Measurements from ENCODE around the gene PGAM5. TPM values are rescaled to one million over a fixed set of nuclear protein-coding genes. Genes with fewer than 3 reads are reported as not detected.

PGAM5 gene
- total RNA-seq, 4 donors from 2014 or later: 23.8 to 29.6 (median 26.1) TPM

DNA sequence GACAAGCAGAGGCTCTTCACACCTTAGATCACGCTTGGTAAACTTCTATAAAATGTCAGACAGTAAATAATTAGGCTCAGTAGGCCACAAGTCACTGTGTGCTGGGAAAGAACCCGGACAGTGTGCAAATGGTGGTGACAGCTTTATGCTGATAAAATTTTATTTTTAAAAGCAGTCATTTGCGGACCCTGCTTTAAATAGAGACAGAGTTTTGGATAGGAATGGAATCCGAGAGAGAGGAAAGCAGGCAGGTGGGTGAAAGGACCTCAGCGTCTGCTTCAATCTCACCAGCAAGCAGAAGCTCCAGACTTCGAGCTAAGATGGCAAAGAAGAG is 29.6 kb downstream of the PGAM5 start:
- peaks cover 0 to 100% of the 10 kb centered on the region in 2 donors for H3K36me3 ChIP-seq
- ATAC-seq: no peak
- WGBS, 2 donors (ENCODE audit: low coverage in 1 of 2): 78 to 90% methylated on average over 4 to 6 of the region's 6 CpGs

DNA sequence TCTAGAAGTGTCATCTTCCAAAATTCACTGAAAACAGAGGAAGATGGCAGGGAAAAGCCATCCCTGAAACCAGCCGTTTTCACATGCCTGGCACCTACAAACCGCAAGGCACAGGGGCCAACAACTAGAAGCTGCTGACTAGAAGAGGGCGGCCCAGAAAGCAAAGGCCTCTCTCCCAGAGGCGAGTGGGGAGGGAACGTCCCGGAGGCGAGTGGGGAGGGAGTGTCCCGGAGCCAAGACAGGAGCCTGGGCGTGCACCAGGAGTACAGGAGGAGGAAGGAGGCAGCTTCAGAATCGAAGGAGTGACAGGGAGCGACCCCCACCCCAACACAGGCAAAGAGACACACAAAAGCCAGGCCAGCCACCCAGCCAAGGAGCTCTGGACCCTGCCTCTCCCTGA is 30.0 kb downstream of the PGAM5 start:
- WGBS, 2 donors (ENCODE audit: low coverage in 1 of 2): 76% methylated on average over 9 of the region's 11 CpGs; no CpG with 5 or more reads in 1 of the 2 donors
- no peak for ATAC-seq
- no peaks in the 10 kb centered on the region for H3K9me3 ChIP-seq
- H3K27ac ChIP-seq: no peak overlapping the region
- TF ChIP-seq POLR2AphosphoS5 (IDR thresholded peaks at IDR 0.05): no peak
- TF ChIP-seq POLR2A (IDR thresholded peaks at IDR 0.05): no peak
- TF ChIP-seq, protein P1, sequence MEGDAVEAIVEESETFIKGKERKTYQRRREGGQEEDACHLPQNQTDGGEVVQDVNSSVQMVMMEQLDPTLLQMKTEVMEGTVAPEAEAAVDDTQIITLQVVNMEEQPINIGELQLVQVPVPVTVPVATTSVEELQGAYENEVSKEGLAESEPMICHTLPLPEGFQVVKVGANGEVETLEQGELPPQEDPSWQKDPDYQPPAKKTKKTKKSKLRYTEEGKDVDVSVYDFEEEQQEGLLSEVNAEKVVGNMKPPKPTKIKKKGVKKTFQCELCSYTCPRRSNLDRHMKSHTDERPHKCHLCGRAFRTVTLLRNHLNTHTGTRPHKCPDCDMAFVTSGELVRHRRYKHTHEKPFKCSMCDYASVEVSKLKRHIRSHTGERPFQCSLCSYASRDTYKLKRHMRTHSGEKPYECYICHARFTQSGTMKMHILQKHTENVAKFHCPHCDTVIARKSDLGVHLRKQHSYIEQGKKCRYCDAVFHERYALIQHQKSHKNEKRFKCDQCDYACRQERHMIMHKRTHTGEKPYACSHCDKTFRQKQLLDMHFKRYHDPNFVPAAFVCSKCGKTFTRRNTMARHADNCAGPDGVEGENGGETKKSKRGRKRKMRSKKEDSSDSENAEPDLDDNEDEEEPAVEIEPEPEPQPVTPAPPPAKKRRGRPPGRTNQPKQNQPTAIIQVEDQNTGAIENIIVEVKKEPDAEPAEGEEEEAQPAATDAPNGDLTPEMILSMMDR (IDR thresholded peaks at IDR 0.05): no peak
- TF ChIP-seq EP300 (IDR thresholded peaks at IDR 0.05): no peak
- no peaks in the 10 kb centered on the region for H3K27me3 ChIP-seq
- no peak overlapping the region for H3K4me3 ChIP-seq
- H3K36me3 ChIP-seq: peaks cover 0 to 100% of the 10 kb centered on the region in 2 donors
- H3K4me1 ChIP-seq: no peaks in the 10 kb centered on the region

More for the DNA sequence above, 29.6 kb downstream of the PGAM5 start:
- Histone ChIP-seq H3K27ac (no peak overlapping the region), H3K27me3 (no peaks in the 10 kb centered on the region), H3K9me3 (no peaks in the 10 kb centered on the region), H3K4me1 (no peaks in the 10 kb centered on the region), H3K4me3 (no peak overlapping the region)
- TF ChIP-seq POLR2AphosphoS5 (IDR thresholded peaks at IDR 0.05): no peak
- TF ChIP-seq, protein P1 (IDR thresholded peaks at IDR 0.05): no peak
- no peak for TF ChIP-seq POLR2A (IDR thresholded peaks at IDR 0.05)
- TF ChIP-seq EP300 (IDR thresholded peaks at IDR 0.05): no peak

DNA sequence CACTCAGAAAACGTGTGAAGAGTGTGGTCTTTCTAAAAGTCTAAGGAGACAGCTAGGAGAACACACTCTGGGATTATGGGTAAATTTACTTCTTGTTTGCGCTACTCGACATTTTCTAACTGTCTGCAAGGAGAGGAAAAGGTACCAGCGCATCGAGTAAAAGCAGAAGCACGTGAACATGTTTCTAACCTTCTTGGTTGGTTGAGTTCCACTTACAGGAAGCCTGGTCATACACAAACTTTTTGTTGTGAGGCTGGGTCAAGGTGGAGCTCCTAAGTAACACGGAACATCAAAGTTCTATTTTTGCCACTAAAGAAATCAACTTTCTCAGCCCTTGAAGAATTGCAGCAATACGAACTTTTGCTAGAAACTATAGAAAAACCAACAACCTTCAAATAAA is 31.0 kb downstream of the PGAM5 start:
- H3K36me3 ChIP-seq: peaks cover 0 to 100% of the 10 kb centered on the region in 2 donors
- no peaks in the 10 kb centered on the region for H3K9me3 ChIP-seq
- H3K4me3 ChIP-seq: no peak overlapping the region
- H3K27me3 ChIP-seq: no peaks in the 10 kb centered on the region
- H3K4me1 ChIP-seq: no peaks in the 10 kb centered on the region
- no peak overlapping the region for H3K27ac ChIP-seq
- no peak for TF ChIP-seq POLR2AphosphoS5 (IDR thresholded peaks at IDR 0.05)
- TF ChIP-seq, protein P1 (IDR thresholded peaks at IDR 0.05): no peak
- TF ChIP-seq EP300 (IDR thresholded peaks at IDR 0.05): no peak
- no peak for TF ChIP-seq POLR2A (IDR thresholded peaks at IDR 0.05)
- ATAC-seq: no peak
- 82 to 87% methylated on average over 8 of the region's 8 CpGs for WGBS, 2 donors (ENCODE audit: low coverage in 1 of 2)

DNA sequence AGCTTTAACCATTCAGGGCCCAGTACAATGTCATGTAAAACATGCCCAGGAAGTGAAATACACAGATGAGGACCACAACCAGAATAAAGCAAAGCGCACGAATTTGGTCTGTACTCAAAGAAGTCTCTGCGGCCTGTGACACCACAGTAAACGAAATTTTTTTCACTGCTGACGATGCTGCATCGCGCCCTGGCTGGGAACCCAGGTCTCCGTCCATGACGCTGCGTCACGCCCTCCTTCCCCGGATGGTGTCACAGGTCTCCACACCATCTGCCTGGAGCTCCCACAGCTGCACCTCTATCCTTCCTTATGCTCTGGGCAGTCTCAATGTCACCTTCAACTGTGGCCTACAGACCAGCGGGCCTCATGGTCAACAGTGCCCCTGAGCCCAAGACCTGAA is 33.2 kb downstream of the PGAM5 start:
- H3K4me1 ChIP-seq: no peaks in the 10 kb centered on the region
- WGBS, 2 donors (ENCODE audit: low coverage in 1 of 2): 88 to 92% methylated on average over 5 to 13 of the region's 13 CpGs
- TF ChIP-seq POLR2AphosphoS5 (IDR thresholded peaks at IDR 0.05) (no peak), EP300 (IDR thresholded peaks at IDR 0.05) (no peak), POLR2A (IDR thresholded peaks at IDR 0.05) (no peak)
- TF ChIP-seq, protein P1 (IDR thresholded peaks at IDR 0.05): no peak
- peaks cover 0 to 100% of the 10 kb centered on the region in 2 donors for H3K36me3 ChIP-seq
- H3K27me3 ChIP-seq: no peaks in the 10 kb centered on the region
- ATAC-seq: no peak
- H3K27ac ChIP-seq: no peak overlapping the region
- H3K9me3 ChIP-seq: no peaks in the 10 kb centered on the region
- no peak overlapping the region for H3K4me3 ChIP-seq

DNA sequence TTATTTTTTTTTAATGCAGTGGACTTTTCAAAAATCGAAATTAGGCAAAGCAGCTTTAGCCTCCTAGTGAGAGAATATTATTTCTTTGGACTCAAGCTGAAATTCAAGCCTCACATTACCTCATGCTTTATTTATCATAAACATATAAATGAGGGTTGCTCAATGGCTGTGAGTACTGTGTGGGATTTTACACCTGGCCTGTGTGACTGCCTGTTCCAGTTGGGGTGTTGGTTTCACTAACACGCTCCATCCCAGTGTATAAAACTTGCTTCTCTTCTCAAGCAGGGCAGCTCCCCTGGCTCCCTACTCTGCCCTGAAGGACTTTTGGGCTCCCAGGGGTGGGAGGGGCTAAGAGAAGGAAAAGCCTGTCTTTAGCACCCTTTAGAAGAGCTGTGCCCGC is 36.0 kb downstream of the PGAM5 start:
- H3K36me3 ChIP-seq: peaks cover 0 to 100% of the 10 kb centered on the region in 2 donors

More for the DNA sequence above, 36.0 kb downstream of the PGAM5 start:
- Histone ChIP-seq H3K27ac (no peak overlapping the region), H3K4me1 (no peaks in the 10 kb centered on the region), H3K4me3 (no peak overlapping the region), H3K9me3 (no peaks in the 10 kb centered on the region), H3K27me3 (no peaks in the 10 kb centered on the region)
- no peak for ATAC-seq
- 93% methylated on average over 1 of the region's 3 CpGs; no CpG with 5 or more reads in 1 of the 2 donors for WGBS, 2 donors (ENCODE audit: low coverage in 1 of 2)
- TF ChIP-seq POLR2AphosphoS5 (IDR thresholded peaks at IDR 0.05) (no peak), EP300 (IDR thresholded peaks at IDR 0.05) (no peak), POLR2A (IDR thresholded peaks at IDR 0.05) (no peak)
- TF ChIP-seq, protein P1 (IDR thresholded peaks at IDR 0.05): no peak

Measured in gastroesophageal sphincter (tissue), 4 donors.